Mesothelial cell of epicardium (in vitro differentiated cells): ENCODE measurements around the gene RUNX1. TPM values are rescaled to one million over a fixed set of nuclear protein-coding genes. Genes with fewer than 3 reads are reported as not detected.

Experiments
- DNase-seq, 2 experiments: peaks; one replicate each; pipeline ENCODE4 v3.0.0; 2021; ENCODE audit warnings: low spot score in 2 of 2; ENCODE audit not compliant: unreplicated experiment in 2 of 2
- H3K27ac Mint-ChIP-seq: 2 replicates; pipeline ENCODE4 v1.8.0; 2021; ENCODE audit warnings: mixed read lengths
- H3K27me3 Mint-ChIP-seq: 2 replicates; pipeline ENCODE4 v1.8.0; 2021; ENCODE audit warnings: low read depth, mixed read lengths
- H3K36me3 Mint-ChIP-seq: 2 replicates; pipeline ENCODE4 v1.8.0; 2021; ENCODE audit warnings: mixed read lengths
- H3K4me1 Mint-ChIP-seq: 2 replicates; pipeline ENCODE4 v1.8.0; 2021; ENCODE audit warnings: mixed read lengths
- H3K4me3 Mint-ChIP-seq: 2 replicates; pipeline ENCODE4 v1.8.0; 2021; ENCODE audit warnings: mild to moderate bottlenecking, moderate library complexity, mixed read lengths
- H3K9me3 Mint-ChIP-seq: 2 replicates; pipeline ENCODE4 v1.8.0; 2021; ENCODE audit warnings: mixed read lengths
- total RNA-seq: library from RNA; stranded (reverse); gene quantifications from 3 replicates; pipeline ENCODE4 v1.2.1, GENCODE V29; 2021
- TF ChIP-seq, protein P1 (sequence below): fragments of 200-600 bp; sonication (generic); IDR thresholded peaks from one replicate; pipeline ENCODE4 v1.5.0; 2021; ENCODE audit warnings: antibody characterized with exemption; ENCODE audit not compliant: unreplicated experiment

RUNX1 gene
- total RNA-seq, 1 donor from 2014 or later = 41.2 TPM

- H3K9me3 Mint-ChIP-seq = no peaks in the 10 kb centered on the region
- no peak for DNase-seq
- H3K4me1 Mint-ChIP-seq = peaks cover 6% of the 10 kb centered on the region
- no peak overlapping the region for H3K27ac Mint-ChIP-seq
- H3K4me3 Mint-ChIP-seq = no peak overlapping the region
- TF ChIP-seq, protein P1, sequence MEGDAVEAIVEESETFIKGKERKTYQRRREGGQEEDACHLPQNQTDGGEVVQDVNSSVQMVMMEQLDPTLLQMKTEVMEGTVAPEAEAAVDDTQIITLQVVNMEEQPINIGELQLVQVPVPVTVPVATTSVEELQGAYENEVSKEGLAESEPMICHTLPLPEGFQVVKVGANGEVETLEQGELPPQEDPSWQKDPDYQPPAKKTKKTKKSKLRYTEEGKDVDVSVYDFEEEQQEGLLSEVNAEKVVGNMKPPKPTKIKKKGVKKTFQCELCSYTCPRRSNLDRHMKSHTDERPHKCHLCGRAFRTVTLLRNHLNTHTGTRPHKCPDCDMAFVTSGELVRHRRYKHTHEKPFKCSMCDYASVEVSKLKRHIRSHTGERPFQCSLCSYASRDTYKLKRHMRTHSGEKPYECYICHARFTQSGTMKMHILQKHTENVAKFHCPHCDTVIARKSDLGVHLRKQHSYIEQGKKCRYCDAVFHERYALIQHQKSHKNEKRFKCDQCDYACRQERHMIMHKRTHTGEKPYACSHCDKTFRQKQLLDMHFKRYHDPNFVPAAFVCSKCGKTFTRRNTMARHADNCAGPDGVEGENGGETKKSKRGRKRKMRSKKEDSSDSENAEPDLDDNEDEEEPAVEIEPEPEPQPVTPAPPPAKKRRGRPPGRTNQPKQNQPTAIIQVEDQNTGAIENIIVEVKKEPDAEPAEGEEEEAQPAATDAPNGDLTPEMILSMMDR = no peak
- no peaks in the 10 kb centered on the region for H3K36me3 Mint-ChIP-seq
- H3K27me3 Mint-ChIP-seq = peaks cover 7% of the 10 kb centered on the region
These were observed 14.7 kb downstream of the RUNX1 start for GRCh38 chr21:35034203-35034926.

DNA sequence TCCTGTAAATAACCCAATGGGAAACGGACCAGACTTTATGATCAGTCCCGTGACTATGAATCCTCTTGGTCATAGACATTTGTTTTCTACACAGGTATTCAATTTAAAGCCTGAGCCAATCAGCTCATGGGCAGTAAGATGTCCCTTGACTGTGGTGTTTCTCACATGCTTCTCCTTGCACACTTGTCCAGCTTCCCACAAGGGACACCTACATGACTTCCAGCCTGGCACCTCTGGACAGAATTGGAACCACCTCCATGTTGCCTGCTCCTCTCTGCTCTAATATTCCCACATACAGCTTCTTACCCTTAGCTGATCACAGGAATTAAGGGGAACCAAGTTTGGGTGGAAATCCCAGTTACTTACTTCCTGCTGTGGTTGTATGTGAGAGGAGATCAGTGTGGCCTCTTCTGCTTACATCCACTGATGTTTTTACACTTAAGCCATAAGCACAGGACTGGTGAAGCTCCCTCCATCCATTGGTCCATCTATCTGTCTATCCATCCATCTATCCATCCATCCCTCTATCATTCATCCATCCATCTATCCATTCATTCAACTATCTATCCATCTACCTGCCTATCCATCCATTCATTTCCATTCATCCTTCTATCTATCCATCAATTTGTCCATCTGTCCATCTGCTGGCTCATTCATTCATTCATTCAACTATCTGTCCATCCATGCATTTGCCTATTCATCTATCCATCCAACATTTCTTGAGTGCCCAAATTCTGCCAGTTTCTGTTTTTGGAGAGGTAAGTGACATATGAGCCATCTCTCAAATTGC lies 16.4 kb downstream of the RUNX1 start:
- TF ChIP-seq, protein P1 = no peak
- DNase-seq = no peak
- H3K27me3 Mint-ChIP-seq = peaks cover 12% of the 10 kb centered on the region
- no peaks in the 10 kb centered on the region for H3K9me3 Mint-ChIP-seq
- H3K4me1 Mint-ChIP-seq = peaks cover 2% of the 10 kb centered on the region
- no peak overlapping the region for H3K27ac Mint-ChIP-seq
- no peak overlapping the region for H3K4me3 Mint-ChIP-seq
- H3K36me3 Mint-ChIP-seq = no peaks in the 10 kb centered on the region

DNA sequence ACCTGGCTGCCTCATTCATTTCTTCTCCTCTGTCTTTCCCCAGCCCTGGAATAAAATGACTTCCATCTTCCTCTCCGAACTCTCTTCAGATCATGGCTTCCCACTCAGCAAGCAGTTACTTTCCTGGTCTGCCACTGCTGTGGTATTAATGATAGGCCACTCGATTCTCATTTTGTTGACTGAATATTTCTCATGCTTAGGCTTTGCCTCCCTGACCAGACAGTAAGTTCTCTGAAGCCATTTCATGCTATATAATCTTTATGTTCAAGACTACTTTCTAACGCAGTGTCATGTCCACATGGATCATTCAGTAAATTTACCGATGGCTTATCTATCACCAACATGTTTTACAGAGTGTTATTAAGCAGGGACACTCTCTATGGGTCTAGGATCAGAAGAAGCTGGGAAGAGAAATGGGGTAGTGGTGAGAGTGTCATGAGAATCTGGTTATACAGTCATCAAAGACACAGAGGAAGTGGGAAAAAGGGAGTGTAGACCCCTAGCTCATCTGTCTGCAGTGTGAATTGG lies 20.6 kb downstream of the RUNX1 start:
- no peaks in the 10 kb centered on the region for H3K36me3 Mint-ChIP-seq
- H3K27me3 Mint-ChIP-seq = peaks cover 30% of the 10 kb centered on the region
- TF ChIP-seq, protein P1 = no peak
- no peak for DNase-seq
- no peak overlapping the region for H3K27ac Mint-ChIP-seq
- peaks cover 16% of the 10 kb centered on the region for H3K4me1 Mint-ChIP-seq
- no peaks in the 10 kb centered on the region for H3K9me3 Mint-ChIP-seq
- no peak overlapping the region for H3K4me3 Mint-ChIP-seq

- Mint-ChIP-seq H3K27ac (no peak overlapping the region), H3K9me3 (no peaks in the 10 kb centered on the region), H3K4me1 (peaks cover 16% of the 10 kb centered on the region), H3K36me3 (no peaks in the 10 kb centered on the region), H3K27me3 (peaks cover 28% of the 10 kb centered on the region), H3K4me3 (no peak overlapping the region)
- no peak for DNase-seq
- TF ChIP-seq, protein P1 = no peak
These were observed 21.3 kb downstream of the RUNX1 start for GRCh38 chr21:35027563-35028450.
